ENCODE measurements around the gene CASK. TPM values are rescaled to one million over a fixed set of nuclear protein-coding genes. Genes with fewer than 3 reads are reported as not detected.
A peak's percentile ranks its signal among the peaks of the same experiment; 100 is the strongest.
"Not testable (repeated sequence)": the region's sequence is repeated elsewhere in the genome, so short reads cannot be mapped to it uniquely, and the experiment has no call there.

The CASK gene
- total RNA-seq, 1 experiment from 2014 or later: 21.8 TPM

DNA sequence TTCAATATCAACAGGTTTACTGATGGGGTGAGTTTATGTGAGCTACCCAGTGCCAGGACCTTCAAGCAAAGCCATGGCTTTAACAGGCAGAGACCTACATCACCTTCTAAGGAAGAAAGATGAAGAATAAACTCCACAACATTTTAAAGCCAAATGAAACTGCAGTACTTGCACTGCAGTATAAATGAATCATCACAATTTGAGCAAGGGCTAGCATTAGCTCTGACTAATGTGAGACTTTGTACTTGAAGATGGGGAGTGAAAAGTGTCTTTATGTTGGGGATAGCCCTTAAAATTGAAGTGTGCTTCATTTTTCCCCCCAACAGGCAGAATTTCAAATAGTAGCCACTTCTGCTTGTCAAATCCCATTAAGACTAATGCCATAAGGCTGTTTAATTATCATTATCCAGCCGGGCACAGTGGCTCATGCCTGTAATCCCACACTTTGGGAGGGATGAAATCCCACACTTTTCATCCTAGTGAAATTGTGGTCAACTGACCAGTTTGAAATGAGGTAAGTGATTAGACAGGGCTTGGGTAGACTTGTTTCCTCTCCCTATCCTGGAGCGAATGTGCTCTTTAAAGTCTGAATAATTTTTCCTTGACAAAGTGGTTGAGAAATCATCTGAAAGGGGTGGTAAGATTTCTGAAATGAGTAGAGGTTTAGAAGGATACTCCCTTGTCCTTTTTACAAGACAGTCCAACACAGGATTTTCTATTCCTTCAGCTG lies 261.8 kb downstream of the CASK start:
- Histone ChIP-seq H3K4me3 (no peak overlapping the region), H3K27me3 (no peaks in the 10 kb centered on the region), H3K9me3 (no peaks in the 10 kb centered on the region), H3K36me3 (no peaks in the 10 kb centered on the region)
- no peak for DNase-seq

DNA sequence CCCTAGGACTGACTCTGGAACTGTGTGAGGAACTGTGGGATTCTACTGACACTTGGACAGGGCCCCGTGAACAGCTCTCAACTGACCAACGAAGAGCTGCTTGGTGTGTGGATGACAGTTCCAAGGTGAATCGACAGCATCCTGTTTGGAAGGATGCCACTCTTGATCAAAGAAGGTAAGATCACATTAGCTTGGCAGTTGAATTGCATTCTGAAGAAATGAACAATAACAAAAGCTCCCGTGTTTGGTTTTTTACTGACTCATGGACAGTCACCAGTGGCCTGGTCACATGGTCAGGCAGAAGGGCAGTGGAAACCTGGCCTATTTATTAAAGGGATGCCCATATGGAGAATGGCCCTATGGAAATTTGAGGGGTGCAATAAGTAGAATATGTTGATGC lies 267.7 kb downstream of the CASK start:
- no peaks in the 10 kb centered on the region for H3K9me3 ChIP-seq
- DNase-seq: peak; percentile 13
- no peaks in the 10 kb centered on the region for H3K36me3 ChIP-seq
- H3K27me3 ChIP-seq: no peaks in the 10 kb centered on the region
- no peak overlapping the region for H3K4me3 ChIP-seq

DNA sequence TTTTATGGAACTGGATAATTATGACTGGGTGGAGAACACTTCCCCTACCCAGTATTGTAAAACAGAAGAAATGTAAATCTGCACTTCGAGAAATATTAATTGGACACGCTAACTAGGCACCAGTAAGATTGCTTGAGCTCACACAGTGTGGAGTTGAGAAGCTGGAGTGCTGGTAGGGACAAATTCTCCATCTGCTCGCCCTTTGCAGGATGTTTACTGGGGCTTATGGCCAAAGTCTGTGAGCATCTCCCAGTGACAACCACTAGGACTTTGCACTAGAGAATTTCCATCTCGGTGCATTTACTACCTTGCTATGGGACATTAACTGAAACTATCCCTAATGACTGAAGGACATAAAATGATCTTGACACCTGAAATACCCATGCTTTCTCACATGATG lies 268.3 kb downstream of the CASK start:
- H3K27me3 ChIP-seq: no peaks in the 10 kb centered on the region
- H3K4me3 ChIP-seq: no peak overlapping the region
- no peaks in the 10 kb centered on the region for H3K9me3 ChIP-seq
- H3K36me3 ChIP-seq: no peaks in the 10 kb centered on the region
- no peak for DNase-seq

DNA sequence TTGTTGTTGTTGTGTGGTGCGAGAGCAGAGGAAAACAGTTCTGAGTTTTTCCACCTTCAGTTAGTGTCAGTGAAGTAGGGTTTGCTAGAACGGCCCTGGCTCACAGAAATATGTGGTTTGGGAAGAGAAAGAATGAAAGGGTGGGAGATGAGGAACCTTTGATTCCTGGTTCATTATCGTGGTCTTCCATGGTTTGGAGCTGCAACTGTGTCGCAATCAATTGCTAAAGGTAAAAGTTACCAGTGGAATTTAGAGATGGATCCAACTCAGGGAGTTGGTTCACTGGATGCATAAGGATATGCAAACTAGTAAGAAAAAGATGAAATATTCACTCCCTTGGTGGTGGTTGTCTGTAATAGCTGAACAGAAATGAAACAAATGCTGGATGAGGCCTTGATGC lies 270.2 kb downstream of the CASK start:
- H3K9me3 ChIP-seq: no peaks in the 10 kb centered on the region
- no peaks in the 10 kb centered on the region for H3K27me3 ChIP-seq
- H3K4me3 ChIP-seq: no peak overlapping the region

DNA sequence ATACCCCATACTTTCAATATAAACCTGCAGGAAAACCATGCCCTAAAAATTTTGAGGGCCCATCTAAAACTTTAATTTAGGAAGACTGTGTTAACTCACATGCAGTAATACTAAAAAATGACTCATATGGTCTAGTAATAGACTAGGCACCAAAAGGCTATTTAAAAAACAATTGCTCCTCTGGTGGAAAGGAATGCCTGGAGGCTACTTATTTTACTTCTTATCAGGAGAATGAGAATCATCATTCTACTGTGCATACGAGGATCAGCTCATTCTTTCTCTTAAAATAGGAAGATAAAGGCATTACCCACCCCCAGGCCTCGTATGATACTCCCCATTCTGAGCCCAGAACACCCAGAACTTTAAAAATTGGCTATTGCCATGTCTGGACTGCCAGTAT lies 277.2 kb downstream of the CASK start:
- not testable (repeated sequence) for H3K4me3 ChIP-seq, DNase-seq, H3K27me3 ChIP-seq, H3K36me3 ChIP-seq, H3K9me3 ChIP-seq

More for the DNA sequence above, 270.2 kb downstream of the CASK start:
- DNase-seq: no peak
- H3K36me3 ChIP-seq: no peaks in the 10 kb centered on the region

DNA sequence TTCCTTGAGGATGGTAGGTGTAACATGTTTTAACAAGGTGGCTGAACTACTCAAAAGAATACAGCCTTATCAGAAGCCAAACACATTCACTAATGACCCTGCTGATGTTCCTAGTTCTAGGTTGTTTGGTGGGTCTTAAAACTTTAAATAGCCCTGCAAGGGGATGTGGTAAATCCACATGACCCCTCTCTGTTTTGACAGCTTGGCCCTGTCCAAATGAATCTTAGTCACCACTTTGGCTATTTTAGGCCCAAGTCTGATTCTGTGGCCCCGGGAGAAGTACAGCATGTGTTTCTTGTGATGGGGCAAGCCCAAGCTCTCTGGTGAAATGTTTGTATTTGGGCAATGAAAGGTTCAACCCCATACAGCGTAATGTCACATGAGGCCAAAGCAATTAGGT lies 289.1 kb downstream of the CASK start:
- no peak overlapping the region for H3K4me3 ChIP-seq
- H3K27me3 ChIP-seq: no peaks in the 10 kb centered on the region
- no peaks in the 10 kb centered on the region for H3K36me3 ChIP-seq
- H3K9me3 ChIP-seq: no peaks in the 10 kb centered on the region
- DNase-seq: no peak

DNA sequence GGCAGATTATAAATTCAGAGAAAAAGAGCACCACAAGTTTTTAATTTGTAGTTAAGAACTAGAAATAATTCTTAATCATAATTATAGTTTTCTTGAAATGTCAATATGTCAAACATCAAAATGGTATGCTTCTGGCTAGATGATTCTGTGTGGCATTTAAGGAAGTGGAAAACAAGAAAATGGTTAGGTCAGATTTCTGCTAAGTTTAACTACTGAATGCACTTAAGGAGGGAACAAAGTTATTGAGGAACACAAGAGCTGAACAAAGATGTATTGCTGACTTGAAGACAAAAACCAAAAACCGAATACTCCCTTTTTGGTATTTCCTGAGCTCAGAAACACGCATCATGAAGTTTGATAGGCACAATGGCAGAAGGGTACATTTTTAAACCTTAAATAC lies 293.3 kb downstream of the CASK start:
- Histone ChIP-seq H3K36me3 (no peaks in the 10 kb centered on the region), H3K27me3 (no peaks in the 10 kb centered on the region), H3K9me3 (no peaks in the 10 kb centered on the region), H3K4me3 (no peak overlapping the region)
- no peak for DNase-seq

DNA sequence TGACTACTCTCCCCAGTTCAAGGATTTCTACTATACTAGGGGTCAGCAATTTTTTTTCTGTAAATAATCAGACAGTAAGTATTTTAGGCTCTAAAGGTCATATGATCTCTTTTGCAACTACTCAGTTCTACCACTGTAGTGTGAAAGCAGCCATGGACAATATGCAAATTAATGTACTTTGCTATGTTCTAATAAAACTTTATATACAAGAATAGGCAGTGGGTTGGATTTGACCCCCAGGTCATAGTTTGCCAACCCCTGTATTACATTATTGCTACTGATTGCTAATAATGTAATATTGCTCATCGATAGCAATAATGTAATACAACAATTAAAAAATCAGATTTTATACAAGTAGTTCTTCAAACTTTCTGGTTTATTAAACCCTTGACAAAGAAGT lies 293.8 kb downstream of the CASK start:
- H3K4me3 ChIP-seq: no peak overlapping the region
- DNase-seq: no peak
- no peaks in the 10 kb centered on the region for H3K36me3 ChIP-seq
- no peaks in the 10 kb centered on the region for H3K27me3 ChIP-seq
- no peaks in the 10 kb centered on the region for H3K9me3 ChIP-seq

DNA sequence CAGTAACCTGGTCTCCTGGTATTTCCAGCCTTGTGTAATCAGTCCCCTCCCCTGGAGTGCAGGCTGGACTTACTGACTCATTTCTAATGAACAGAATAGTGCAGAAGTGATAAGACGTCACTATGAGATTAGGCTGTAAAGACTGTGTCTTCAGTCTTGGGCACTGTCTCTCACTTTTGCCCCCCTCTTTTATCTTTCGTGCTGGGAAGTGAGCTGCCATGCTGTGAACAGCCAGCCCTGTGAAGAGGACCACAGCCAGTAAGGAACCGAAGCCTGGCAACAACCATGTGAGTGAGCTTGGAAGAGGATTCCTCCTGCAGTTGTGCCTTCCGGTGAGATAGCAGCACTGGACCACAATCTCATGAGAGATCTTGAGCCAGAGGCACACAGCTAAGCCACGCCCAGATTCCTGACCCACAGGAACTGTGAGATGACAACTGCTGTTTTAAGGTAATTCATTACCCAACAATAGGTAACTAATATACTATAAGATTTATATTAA lies 302.1 kb downstream of the CASK start:
- no peaks in the 10 kb centered on the region for H3K9me3 ChIP-seq
- DNase-seq: no peak
- no peaks in the 10 kb centered on the region for H3K27me3 ChIP-seq
- H3K36me3 ChIP-seq: no peaks in the 10 kb centered on the region
- no peak overlapping the region for H3K4me3 ChIP-seq

DNA sequence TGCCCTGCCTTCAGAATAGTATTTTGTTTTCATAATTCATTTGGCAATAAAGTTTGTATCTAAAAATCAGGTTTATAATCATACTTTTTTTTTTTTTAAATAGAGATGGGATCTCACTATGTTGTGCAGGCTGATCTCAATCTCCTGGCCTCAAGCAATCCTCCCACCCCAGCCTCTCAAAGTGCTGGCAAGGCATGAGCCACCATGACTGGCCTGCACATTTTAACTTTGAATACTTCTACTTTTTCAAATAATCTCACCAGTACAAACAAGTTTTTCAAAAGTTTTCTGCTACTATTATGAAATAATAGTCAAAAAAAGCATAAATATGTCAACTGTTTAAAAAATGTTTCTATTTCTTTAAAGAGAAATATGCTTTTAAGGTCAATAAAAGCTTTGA lies 304.1 kb downstream of the CASK start:
- Histone ChIP-seq H3K36me3 (no peaks in the 10 kb centered on the region), H3K27me3 (no peaks in the 10 kb centered on the region), H3K9me3 (no peaks in the 10 kb centered on the region), H3K4me3 (no peak overlapping the region)
- DNase-seq: no peak

DNA sequence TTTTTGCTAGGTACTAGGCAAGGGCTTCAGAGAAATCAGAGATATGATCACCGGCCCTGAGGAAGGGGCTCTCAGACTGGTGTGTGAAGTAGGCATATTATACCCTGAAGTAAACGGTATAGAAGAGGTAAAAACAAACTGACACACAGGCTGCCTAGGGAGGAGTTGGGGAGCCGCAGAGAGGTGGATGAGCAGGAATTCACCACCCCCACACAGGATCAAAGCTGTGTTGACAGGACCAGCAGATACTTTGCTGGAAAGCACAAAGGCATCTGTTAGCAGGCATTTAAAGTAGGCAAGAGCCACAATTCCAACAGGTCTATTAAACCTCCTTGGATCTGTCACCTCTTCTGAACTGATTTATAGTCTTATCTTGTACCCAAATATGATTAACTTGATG lies 306.4 kb downstream of the CASK start:
- H3K9me3 ChIP-seq: no peaks in the 10 kb centered on the region

DNA sequence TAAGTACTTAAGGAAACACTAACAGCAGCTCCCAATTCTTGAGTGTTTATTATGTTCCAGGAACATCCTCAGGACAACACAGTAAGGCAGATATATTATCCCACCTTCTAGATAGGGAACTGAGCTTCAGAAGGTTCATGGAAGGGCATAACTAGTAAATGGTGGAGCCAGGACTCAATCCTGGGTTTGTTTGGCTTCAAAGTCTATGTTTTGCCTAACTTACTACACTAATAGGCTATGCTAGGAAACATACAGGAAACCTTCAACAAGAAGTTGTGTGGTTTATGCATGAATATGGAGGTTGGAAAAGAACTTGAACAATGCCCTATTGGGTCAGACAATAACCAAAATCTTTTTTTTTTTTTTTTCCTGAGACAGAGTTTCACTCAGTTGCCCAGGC lies 307.1 kb downstream of the CASK start:
- Histone ChIP-seq H3K27me3 (no peaks in the 10 kb centered on the region), H3K4me3 (no peak overlapping the region), H3K9me3 (no peaks in the 10 kb centered on the region), H3K36me3 (no peaks in the 10 kb centered on the region)
- DNase-seq: no peak

More for the DNA sequence above, 306.4 kb downstream of the CASK start:
- no peak for DNase-seq
- H3K36me3 ChIP-seq: no peaks in the 10 kb centered on the region
- no peak overlapping the region for H3K4me3 ChIP-seq
- no peaks in the 10 kb centered on the region for H3K27me3 ChIP-seq

DNA sequence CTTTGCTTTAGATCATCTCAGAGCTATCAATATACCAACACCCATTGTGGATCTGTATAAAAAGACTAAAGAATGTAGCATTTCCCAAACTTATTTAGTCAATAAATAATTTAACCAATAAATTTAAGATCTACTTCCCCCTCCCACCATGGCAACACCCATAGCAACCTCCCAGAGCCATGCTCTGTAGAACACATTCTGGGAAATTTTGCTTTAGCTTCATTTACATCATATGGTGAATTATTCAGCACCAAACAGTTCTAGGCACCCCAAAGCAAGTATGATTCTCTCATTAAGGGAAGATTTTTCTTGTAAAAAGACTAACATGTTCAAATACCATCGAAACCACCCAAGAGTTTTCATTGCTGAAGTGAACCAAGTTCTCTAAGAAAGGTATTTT lies 315.1 kb downstream of the CASK start:
- Histone ChIP-seq H3K36me3 (no peaks in the 10 kb centered on the region), H3K9me3 (no peaks in the 10 kb centered on the region)

DNA sequence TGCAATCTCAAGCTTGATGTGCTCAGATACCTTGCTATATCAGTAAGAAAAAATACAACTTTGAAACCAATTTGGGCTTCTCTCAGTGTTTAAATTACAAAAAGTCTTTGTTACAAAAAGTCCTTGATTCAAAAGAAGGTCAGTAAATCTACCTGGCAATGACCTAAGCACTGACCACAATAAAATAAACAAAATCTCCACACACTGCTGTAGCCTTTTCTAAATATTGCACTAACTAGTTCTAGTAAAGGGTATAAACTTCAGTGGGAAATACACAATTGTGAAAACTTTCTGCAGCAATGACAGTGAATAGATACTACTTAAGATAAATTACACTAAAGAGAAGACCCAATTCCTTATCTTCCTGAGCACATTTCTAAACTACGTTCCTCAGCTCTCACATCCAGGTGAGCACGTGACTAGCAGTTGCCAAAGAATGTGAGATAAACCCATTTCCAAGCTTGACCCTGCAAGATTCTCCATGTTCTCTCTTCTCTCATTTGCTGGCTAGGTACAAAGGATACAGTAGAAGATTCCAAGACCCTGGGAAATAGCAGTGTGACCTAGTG lies 316.0 kb downstream of the CASK start:
- H3K27me3 ChIP-seq: no peaks in the 10 kb centered on the region
- H3K9me3 ChIP-seq: no peaks in the 10 kb centered on the region
- H3K36me3 ChIP-seq: no peaks in the 10 kb centered on the region
- H3K4me3 ChIP-seq: no peak overlapping the region
- DNase-seq: no peak

More for the DNA sequence above, 315.1 kb downstream of the CASK start:
- H3K4me3 ChIP-seq: no peak overlapping the region
- no peaks in the 10 kb centered on the region for H3K27me3 ChIP-seq
- no peak for DNase-seq

DNA sequence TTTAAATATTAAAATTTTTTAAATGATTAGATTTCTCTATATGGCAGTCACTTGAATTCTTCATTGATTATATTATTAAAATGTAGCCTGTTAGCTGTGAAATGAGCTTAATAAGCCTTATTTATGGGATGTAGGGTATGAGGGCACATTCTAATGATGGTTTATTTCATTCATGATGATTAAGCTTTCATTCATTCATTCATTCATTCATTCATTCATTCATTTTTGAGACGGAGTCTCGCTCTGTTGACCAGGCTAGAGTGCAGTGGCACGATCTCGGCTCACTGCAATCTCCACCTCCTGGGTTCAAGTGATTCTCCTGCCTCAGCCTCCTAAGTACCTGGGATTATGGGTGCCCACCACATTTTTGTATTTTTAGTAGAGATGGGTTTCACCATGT lies 317.3 kb downstream of the CASK start:
- not testable (repeated sequence) for H3K4me3 ChIP-seq, H3K9me3 ChIP-seq

DNA sequence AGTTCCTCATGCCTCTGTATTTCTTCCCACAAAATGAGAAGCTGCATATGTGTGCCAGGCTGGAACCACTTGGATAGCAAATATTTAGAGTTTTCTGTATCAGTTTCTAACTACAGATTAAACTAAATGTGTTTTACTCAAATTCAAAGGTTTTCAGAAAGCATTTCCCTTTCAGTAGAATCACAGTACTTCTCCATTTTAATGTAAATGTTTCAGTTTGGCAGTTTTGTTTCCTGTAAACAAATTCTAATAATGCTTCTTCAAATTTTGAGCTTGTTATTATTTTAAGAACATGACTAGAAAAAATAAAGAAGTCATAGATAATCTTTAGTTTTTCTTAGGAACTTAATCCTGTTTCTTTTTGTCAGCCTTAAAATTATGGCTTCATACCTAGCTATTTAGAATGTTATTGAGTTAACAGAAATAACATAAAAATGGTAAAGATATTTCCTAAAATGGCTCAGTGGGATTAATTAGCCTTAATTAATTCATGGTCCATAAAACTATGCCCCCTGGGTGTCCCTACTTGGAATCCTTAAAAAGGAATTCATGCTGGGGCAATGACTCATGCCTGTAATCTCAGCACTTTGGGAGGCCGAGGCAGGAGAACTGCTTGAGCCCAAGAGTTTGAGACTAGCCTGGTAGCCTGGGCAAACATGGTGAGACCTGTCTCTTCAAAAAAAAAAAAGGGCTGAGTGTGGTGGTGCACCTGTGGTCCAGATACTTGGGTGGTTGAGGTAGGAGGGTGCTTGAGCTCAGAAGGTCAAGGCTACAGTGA lies 318.4 kb downstream of the CASK start:
- Histone ChIP-seq H3K27me3 (no peaks in the 10 kb centered on the region), H3K9me3 (no peaks in the 10 kb centered on the region), H3K36me3 (no peaks in the 10 kb centered on the region), H3K4me3 (no peak overlapping the region)
- no peak for DNase-seq

More for the DNA sequence above, 317.3 kb downstream of the CASK start:
- not testable (repeated sequence) for DNase-seq, H3K27me3 ChIP-seq, H3K36me3 ChIP-seq

DNA sequence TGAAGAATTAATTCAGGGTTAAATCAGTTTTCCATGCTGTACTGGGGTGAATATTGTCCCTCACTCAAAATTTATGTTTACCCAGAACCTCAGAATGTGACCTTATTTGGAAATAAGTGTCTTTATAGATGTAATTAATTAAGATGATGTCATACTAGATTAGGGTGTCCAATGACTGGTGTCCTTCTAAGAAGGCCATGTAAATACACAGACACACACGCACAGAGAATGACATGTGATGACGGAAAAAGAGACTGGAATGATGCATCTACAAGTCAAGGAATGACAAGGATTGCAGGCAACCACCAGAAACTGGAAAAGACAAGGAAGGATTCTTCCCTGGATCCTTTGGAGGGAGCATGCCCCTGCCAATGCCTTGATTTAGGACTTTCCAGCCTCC lies 319.2 kb downstream of the CASK start:
- Histone ChIP-seq H3K27me3 (no peaks in the 10 kb centered on the region), H3K9me3 (no peaks in the 10 kb centered on the region), H3K4me3 (no peak overlapping the region), H3K36me3 (no peaks in the 10 kb centered on the region)
- no peak for DNase-seq

Data from MG63 (cell line).